ENCODE measurements around the gene KANSL1L.

DNA sequence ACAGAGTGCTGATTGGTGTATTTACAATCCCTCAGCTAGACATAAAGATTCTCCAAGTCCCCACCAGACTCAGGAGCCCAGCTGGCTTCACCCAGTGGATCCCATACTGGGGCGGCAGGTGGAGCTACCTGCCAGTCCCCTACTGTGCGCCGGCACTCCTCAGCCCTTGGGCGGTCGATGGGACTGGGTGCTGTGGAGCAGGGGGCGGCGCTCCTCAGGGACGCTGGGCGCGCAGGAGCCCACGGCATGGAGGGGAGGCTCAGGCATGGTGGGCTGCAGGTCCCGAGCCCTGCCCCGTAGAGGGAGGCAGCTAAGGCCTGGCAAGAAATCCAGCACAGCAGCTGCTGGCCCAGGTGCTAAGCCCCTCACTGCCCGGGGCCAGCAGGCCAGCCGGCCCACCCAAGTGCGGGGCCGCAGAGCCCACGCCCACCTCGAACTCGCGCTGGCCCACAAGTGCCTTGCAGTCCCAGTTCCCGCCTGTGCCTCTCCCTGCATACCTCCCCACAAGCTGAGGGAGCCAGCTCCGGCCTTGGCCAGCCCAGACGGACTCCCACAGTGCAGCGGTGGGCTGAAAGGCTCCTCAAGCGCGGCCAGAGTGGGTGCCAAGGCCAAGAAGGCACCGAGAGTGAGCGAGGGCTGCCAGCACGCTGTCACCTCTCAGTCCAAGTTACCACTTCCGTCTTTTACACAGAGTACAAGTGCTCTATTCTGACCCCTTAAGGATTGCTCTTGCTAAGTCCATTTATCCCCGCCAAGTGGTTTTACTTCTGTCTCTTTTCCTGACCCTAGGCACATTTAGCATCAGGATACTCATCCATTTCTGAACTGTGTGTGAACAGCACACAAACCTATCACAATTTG, 170.5 kb downstream of the KANSL1L start:
- TF ChIP-seq POLR2A (IDR thresholded peaks at IDR 0.05) (no peak), CTCF (IDR thresholded peaks at IDR 0.05) (no peak)
